Trophoblast cell (in vitro differentiated cells and primary cell): ENCODE results near the gene PSMB10.

Experiments used
- DNase-seq, 2 donors: peaks; one replicate each; pipeline ENCODE4 v3.0.0-alpha.2; 2016
- H2AFZ ChIP-seq: 2 replicates; pipeline ENCODE4 v1.6.1; 2013; ENCODE audit warnings: low read length, moderate library complexity, mild to moderate bottlenecking; ENCODE audit not compliant: insufficient read depth, poor library complexity
- H2AK5ac ChIP-seq: 2 replicates; pipeline ENCODE4 v1.6.1; 2013; ENCODE audit warnings: mild to moderate bottlenecking, low read length
- H2BK120ac ChIP-seq: 2 replicates; pipeline ENCODE4 v1.6.1; 2013; ENCODE audit warnings: low read length, mild to moderate bottlenecking, moderate library complexity; ENCODE audit not compliant: insufficient read depth, poor library complexity
- H2BK12ac ChIP-seq: 2 replicates; pipeline ENCODE4 v1.6.1; 2013; ENCODE audit warnings: mild to moderate bottlenecking, low read length, moderate library complexity
- H2BK5ac ChIP-seq: 2 replicates; pipeline ENCODE4 v1.6.1; 2013; ENCODE audit warnings: low read length, low read depth, moderate library complexity, mild to moderate bottlenecking; ENCODE audit not compliant: poor library complexity
- H3K14ac ChIP-seq: 2 replicates; pipeline ENCODE4 v1.6.1; 2013; ENCODE audit warnings: mild to moderate bottlenecking, low read length
- H3K18ac ChIP-seq: 2 replicates; pipeline ENCODE4 v1.6.1; 2013; ENCODE audit warnings: mild to moderate bottlenecking, low read length
- H3K23ac ChIP-seq: 2 replicates; pipeline ENCODE4 v1.6.1; 2013; ENCODE audit warnings: low read length
- H3K27ac ChIP-seq: 2 replicates; pipeline ENCODE4 v1.5.1; 2013; ENCODE audit warnings: low read depth, mild to moderate bottlenecking, inconsistent platforms, low read length, moderate library complexity
- H3K27me3 ChIP-seq: 2 replicates; pipeline ENCODE4 v1.6.1; 2013; ENCODE audit warnings: inconsistent platforms, mild to moderate bottlenecking, low read length, moderate library complexity; ENCODE audit not compliant: insufficient read depth
- H3K36me3 ChIP-seq, 2 experiments: 1 replicate in 1 of 2; 2 replicates in 1 of 2; pipeline ENCODE4 v1.6.1; 2013; ENCODE audit warnings: low read length in 2 of 2, mild to moderate bottlenecking in 2 of 2, moderate library complexity in 1 of 2; ENCODE audit not compliant: insufficient read depth in 2 of 2, control insufficient read depth in 1 of 2
- H3K4ac ChIP-seq: 2 replicates; pipeline ENCODE4 v1.6.1; 2013; ENCODE audit warnings: low read depth, mild to moderate bottlenecking, low read length, moderate library complexity
- H3K4me1 ChIP-seq, 2 experiments: 1 replicate in 1 of 2; 2 replicates in 1 of 2; pipeline ENCODE4 v1.6.1; 2013; ENCODE audit warnings: low read length in 2 of 2, mild to moderate bottlenecking in 2 of 2, moderate library complexity in 1 of 2; ENCODE audit not compliant: insufficient read depth in 2 of 2, control insufficient read depth in 1 of 2
- H3K4me2 ChIP-seq: 2 replicates; pipeline ENCODE4 v1.6.1; 2013; ENCODE audit warnings: inconsistent platforms, mild to moderate bottlenecking, low read length, moderate library complexity
- H3K4me3 ChIP-seq: 2 replicates; pipeline ENCODE4 v1.5.1; 2013; ENCODE audit warnings: mild to moderate bottlenecking, low read depth, low read length, inconsistent platforms
- H3K79me1 ChIP-seq: one replicate; pipeline ENCODE4 v1.6.1; 2013; ENCODE audit warnings: low read length
- H3K79me2 ChIP-seq: 2 replicates; pipeline ENCODE4 v1.6.1; 2013; ENCODE audit warnings: low read length, mild to moderate bottlenecking; ENCODE audit not compliant: control insufficient read depth, insufficient read depth, poor library complexity
- H3K9ac ChIP-seq: 2 replicates; pipeline ENCODE4 v1.6.1; 2013; ENCODE audit warnings: mild to moderate bottlenecking, low read length
- H3K9me3 ChIP-seq: 2 replicates; pipeline ENCODE4 v1.6.1; 2013; ENCODE audit warnings: low read depth, mild to moderate bottlenecking, control low read depth, inconsistent platforms, low read length; ENCODE audit not compliant: insufficient read depth
- H4K12ac ChIP-seq: 2 replicates; pipeline ENCODE4 v1.6.1; 2013; ENCODE audit warnings: low read depth, mild to moderate bottlenecking, low read length, moderate library complexity
- H4K8ac ChIP-seq: 2 replicates; pipeline ENCODE4 v1.6.1; 2013; ENCODE audit warnings: low read depth, mild to moderate bottlenecking, low read length, moderate library complexity
- H4K91ac ChIP-seq: one replicate; pipeline ENCODE4 v1.6.1; 2013; ENCODE audit warnings: low read depth, mild to moderate bottlenecking, low read length, moderate library complexity
- WGBS: extraction: QIAGEN DNeasy Blood & Tissue Kit; methylation state at CpG from one replicate; pipeline ENCODE4 v1.1.7; 2013; ENCODE audit warnings: missing lambda C conversion rate; ENCODE audit not compliant: insufficient read length, insufficient coverage; ENCODE audit errors: extremely low coverage; 5-methylcytosine and 5-hydroxymethylcytosine counted together

Gene PSMB10

GRCh38 chr16:67934306-67935100, 2.1 kb downstream of the PSMB10 start:
- WGBS, result no CpG with 5 or more reads among the region's 13 CpGs
- Histone ChIP-seq H2AK5ac (no peak overlapping the region), H3K14ac (no peak overlapping the region), H3K36me3 (peaks cover 3 to 4% of the 10 kb centered on the region in 2 experiments), H2BK12ac (no peak overlapping the region), H3K4me2 (peak overlapping the region; percentile 89), H4K12ac (no peak overlapping the region), H4K8ac (no peak overlapping the region), H3K9me3 (peaks cover 2% of the 10 kb centered on the region), H3K4ac (no peak overlapping the region), H3K9ac (no peak overlapping the region), H3K79me2 (peaks cover 10% of the 10 kb centered on the region), H3K4me3 (no peak overlapping the region), H3K23ac (no peak overlapping the region), H4K91ac (no peak overlapping the region), H3K79me1 (peaks cover 12% of the 10 kb centered on the region), H2AFZ (no peak overlapping the region), H2BK5ac (no peak overlapping the region), H3K4me1 (peaks cover 16 to 17% of the 10 kb centered on the region in 2 experiments), H3K27ac (no peak overlapping the region), H2BK120ac (no peak overlapping the region), H3K18ac (no peak overlapping the region), H3K27me3 (no peaks in the 10 kb centered on the region)
- DNase-seq, result no peak

GRCh38 chr16:67933805-67934204, 2.8 kb downstream of the PSMB10 start:
- Histone ChIP-seq H2AK5ac (no peak overlapping the region), H4K91ac (no peak overlapping the region), H3K27me3 (no peaks in the 10 kb centered on the region), H2BK12ac (no peak overlapping the region), H3K36me3 (peaks cover 0 to 2% of the 10 kb centered on the region in 2 experiments), H3K79me1 (peaks cover 12% of the 10 kb centered on the region), H3K4me1 (peaks cover 16 to 17% of the 10 kb centered on the region in 2 experiments), H4K12ac (no peak overlapping the region), H3K23ac (no peak overlapping the region), H3K4ac (no peak overlapping the region), H3K4me3 (no peak overlapping the region), H4K8ac (no peak overlapping the region), H3K79me2 (peaks cover 10% of the 10 kb centered on the region), H3K18ac (no peak overlapping the region), H2BK5ac (no peak overlapping the region), H2BK120ac (no peak overlapping the region), H3K9ac (no peak overlapping the region), H3K4me2 (no peak overlapping the region), H3K27ac (no peak overlapping the region), H2AFZ (no peak overlapping the region), H3K14ac (no peak overlapping the region), H3K9me3 (peaks cover 2% of the 10 kb centered on the region)
- WGBS, result no CpG with 5 or more reads among the region's 7 CpGs
- no peak for DNase-seq

- WGBS, result no CpG with 5 or more reads among the region's 4 CpGs
- H4K91ac ChIP-seq, result no peak overlapping the region
- DNase-seq, result no peak
- peaks cover 16 to 17% of the 10 kb centered on the region in 2 experiments for H3K4me1 ChIP-seq
- H3K9ac ChIP-seq, result no peak overlapping the region
- no peak overlapping the region for H3K4me3 ChIP-seq
- H2AFZ ChIP-seq, result no peak overlapping the region
- H3K14ac ChIP-seq, result no peak overlapping the region
- H3K9me3 ChIP-seq, result peaks cover 4% of the 10 kb centered on the region
- H3K27ac ChIP-seq, result no peak overlapping the region
- H2BK120ac ChIP-seq, result no peak overlapping the region
- H2BK5ac ChIP-seq, result no peak overlapping the region
- no peak overlapping the region for H4K12ac ChIP-seq
- H2BK12ac ChIP-seq, result no peak overlapping the region
- H4K8ac ChIP-seq, result no peak overlapping the region
- H3K79me1 ChIP-seq, result peaks cover 12% of the 10 kb centered on the region
- H3K36me3 ChIP-seq, result peaks cover 7% of the 10 kb centered on the region in 2 experiments
- H3K27me3 ChIP-seq, result no peaks in the 10 kb centered on the region
- H2AK5ac ChIP-seq, result no peak overlapping the region
- peaks cover 10% of the 10 kb centered on the region for H3K79me2 ChIP-seq
- no peak overlapping the region for H3K23ac ChIP-seq
- no peak overlapping the region for H3K4ac ChIP-seq
- H3K18ac ChIP-seq, result no peak overlapping the region
- H3K4me2 ChIP-seq, result no peak overlapping the region
Measured at GRCh38 chr16:67932462-67932840, 4.2 kb downstream of the PSMB10 start.

DNA sequence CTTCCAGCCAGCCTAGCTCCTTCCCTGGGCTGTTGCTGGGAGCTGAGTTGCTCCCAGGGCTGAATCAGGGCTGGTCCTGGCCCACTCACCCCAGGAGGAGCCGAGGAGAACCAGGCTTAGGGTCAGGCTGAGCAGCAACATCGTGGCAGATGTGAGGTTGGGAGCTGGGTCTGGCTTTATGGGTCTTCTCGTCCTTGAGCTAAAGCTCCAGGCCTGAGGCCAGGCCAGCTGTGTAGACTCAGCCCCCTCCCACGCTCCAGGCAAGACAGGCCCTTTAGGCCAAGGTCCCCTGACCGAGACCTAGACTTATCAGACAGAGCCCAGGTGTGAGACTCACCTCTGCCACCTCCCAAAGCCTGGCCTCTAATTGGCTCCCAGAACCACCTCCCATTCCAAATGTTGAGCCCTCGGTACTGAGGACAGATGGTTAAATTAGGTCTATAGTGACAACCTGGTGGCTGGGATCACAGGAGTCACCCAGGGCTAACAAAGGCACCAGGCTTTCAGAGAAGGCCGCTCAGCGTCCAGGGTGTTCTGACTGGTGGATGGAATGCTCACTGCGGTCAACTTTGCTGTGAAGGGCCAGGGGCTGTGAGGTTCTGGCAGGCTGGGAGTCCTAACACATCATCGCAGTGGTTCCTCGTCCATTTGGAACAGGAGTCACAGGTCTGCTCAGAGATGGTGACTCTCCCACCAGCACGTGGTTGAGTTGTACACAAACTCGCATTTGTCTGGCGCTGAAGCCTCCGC, 4.8 kb downstream of the PSMB10 start, which contains the start of gene CTRL:
Gene CTRL (minus strand): TSS at position 151 of the 750 bp plus-strand sequence. CDS start 10 bp downstream, at position 141.
- Histone ChIP-seq H3K27ac (no peak within 1 kb of the TSS), H2BK5ac (no peak within 1 kb of the TSS), H4K8ac (no peak within 1 kb of the TSS), H3K4me3 (no peak within 1 kb of the TSS), H2BK12ac (no peak within 1 kb of the TSS), H3K9ac (no peak within 1 kb of the TSS), H3K14ac (no peak within 1 kb of the TSS), H3K9me3 (peaks cover 6% of the 10 kb centered on the region), H3K18ac (no peak within 1 kb of the TSS), H4K12ac (no peak within 1 kb of the TSS), H3K4me1 (peaks cover 11 to 12% of the 10 kb centered on the region in 2 experiments), H3K23ac (no peak within 1 kb of the TSS), H3K4ac (no peak within 1 kb of the TSS), H3K79me1 (peaks cover 11% of the 10 kb centered on the region), H2AK5ac (no peak within 1 kb of the TSS), H2BK120ac (no peak within 1 kb of the TSS), H3K4me2 (no peak within 1 kb of the TSS), H2AFZ (no peak within 1 kb of the TSS), H3K36me3 (peaks cover 9 to 11% of the 10 kb centered on the region in 2 experiments), H4K91ac (no peak within 1 kb of the TSS), H3K27me3 (no peaks in the 10 kb centered on the region), H3K79me2 (peaks cover 8% of the 10 kb centered on the region)
- DNase-seq, result peak in 1 of 2 donors; percentile 39
- no CpG with 5 or more reads among the region's 15 CpGs for WGBS
